Measurements from ENCODE around the gene SEMA3E.
"Not testable (repeated sequence)": the region's sequence is repeated elsewhere in the genome, so short reads cannot be mapped to it uniquely, and the experiment has no call there.

DNA sequence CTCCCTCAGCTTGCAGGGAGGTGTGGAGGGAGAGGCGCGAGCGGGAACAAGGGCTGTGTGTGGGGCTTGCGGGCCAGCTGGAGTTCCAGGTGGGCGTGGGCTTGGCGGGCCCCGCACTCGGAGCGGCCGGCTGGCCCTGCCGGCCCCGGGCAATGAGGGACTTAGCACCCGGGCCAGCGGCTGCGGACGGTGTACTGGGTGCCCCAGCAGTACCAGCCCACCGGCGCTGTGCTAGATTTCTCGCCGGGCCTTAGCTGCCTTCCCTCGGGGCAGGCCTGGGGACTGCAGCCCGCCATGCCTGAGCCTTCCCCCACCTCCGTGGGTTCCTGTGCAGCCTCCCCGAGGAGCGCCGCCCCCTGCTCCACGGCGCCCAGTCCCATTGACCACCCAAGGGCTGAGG lies 24.4 kb upstream of the SEMA3E start:
- TF ChIP-seq, protein P1, sequence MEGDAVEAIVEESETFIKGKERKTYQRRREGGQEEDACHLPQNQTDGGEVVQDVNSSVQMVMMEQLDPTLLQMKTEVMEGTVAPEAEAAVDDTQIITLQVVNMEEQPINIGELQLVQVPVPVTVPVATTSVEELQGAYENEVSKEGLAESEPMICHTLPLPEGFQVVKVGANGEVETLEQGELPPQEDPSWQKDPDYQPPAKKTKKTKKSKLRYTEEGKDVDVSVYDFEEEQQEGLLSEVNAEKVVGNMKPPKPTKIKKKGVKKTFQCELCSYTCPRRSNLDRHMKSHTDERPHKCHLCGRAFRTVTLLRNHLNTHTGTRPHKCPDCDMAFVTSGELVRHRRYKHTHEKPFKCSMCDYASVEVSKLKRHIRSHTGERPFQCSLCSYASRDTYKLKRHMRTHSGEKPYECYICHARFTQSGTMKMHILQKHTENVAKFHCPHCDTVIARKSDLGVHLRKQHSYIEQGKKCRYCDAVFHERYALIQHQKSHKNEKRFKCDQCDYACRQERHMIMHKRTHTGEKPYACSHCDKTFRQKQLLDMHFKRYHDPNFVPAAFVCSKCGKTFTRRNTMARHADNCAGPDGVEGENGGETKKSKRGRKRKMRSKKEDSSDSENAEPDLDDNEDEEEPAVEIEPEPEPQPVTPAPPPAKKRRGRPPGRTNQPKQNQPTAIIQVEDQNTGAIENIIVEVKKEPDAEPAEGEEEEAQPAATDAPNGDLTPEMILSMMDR (IDR thresholded peaks at IDR 0.05): not testable (repeated sequence)
- not testable (repeated sequence) for TF ChIP-seq POLR2AphosphoS5 (IDR thresholded peaks at IDR 0.05; ENCODE audit: low read depth, low read length); JUND (IDR thresholded peaks at IDR 0.05); TCF12 (IDR thresholded peaks at IDR 0.05); SIN3A (IDR thresholded peaks at IDR 0.05; ENCODE audit: borderline replicate concordance, low read depth, low read length); TAF1 (IDR thresholded peaks at IDR 0.05; ENCODE audit: borderline replicate concordance, low read depth, low read length); RCOR1 (IDR thresholded peaks at IDR 0.05; ENCODE audit: low read length)
- TF ChIP-seq, protein P2, sequence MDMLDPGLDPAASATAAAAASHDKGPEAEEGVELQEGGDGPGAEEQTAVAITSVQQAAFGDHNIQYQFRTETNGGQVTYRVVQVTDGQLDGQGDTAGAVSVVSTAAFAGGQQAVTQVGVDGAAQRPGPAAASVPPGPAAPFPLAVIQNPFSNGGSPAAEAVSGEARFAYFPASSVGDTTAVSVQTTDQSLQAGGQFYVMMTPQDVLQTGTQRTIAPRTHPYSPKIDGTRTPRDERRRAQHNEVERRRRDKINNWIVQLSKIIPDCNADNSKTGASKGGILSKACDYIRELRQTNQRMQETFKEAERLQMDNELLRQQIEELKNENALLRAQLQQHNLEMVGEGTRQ (IDR thresholded peaks at IDR 0.05; ENCODE audit: borderline replicate concordance, low read depth, low read length): not testable (repeated sequence)

All from SK-N-SH (cell line).